HG03139 (cell line): ENCODE data around the gene MTHFSD.

Experiments used
- ATAC-seq: cut with Tn5 transposase; IDR thresholded peaks from one replicate; pipeline ENCODE4 v1.9.1; 2021; ENCODE audit not compliant: unreplicated experiment

MTHFSD gene

GRCh38 chr16:86584726-86585721 lies 30.0 kb upstream of the MTHFSD start:
- no peak for ATAC-seq

- ATAC-seq = no peak
These were observed 29.1 kb upstream of the MTHFSD start for GRCh38 chr16:86584071-86584685.

DNA sequence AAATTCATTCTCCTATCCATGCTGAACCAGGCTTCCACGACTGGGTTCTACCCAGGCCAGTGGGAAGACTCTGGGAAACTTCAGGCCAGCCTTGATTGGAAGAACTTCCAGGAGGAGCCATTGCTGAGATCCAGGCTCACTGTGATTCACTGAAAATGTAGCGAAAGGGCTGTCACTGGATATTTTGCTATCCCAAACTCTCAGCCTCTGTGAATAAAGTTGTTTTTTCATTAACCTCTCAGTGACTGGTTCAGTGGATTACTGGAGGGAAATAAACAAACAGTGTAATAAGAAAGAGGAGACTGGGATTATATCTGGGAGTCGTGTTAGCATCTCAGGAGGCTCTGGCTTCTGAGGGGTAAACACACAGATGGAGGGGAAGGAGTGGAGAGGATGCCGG lies 26.4 kb upstream of the MTHFSD start:
- no peak for ATAC-seq

DNA sequence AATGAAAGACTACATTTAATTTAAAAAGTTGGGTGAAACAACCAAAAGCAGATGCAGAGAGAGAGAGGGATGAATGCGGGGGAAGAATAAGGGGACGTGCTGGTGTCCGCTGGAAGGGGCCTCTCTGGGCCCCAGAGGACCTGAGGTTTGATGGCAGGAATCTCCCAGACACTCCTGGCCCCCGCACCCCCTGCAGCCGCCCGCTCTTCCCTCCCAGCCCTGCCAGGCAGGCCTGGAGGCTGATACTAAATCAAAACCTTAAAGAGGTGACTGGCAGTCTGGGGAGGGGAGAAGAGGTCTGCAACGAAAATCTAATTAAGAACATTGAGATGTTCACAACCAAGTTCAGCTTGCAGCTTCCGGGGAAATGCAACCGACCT lies 25.7 kb upstream of the MTHFSD start:
- ATAC-seq = no peak

GRCh38 chr16:86580063-86580790 lies 25.2 kb upstream of the MTHFSD start:
- ATAC-seq = no peak

GRCh38 chr16:86579268-86580062 lies 24.4 kb upstream of the MTHFSD start:
- no peak for ATAC-seq

GRCh38 chr16:86578611-86579267 lies 23.7 kb upstream of the MTHFSD start:
- no peak for ATAC-seq

DNA sequence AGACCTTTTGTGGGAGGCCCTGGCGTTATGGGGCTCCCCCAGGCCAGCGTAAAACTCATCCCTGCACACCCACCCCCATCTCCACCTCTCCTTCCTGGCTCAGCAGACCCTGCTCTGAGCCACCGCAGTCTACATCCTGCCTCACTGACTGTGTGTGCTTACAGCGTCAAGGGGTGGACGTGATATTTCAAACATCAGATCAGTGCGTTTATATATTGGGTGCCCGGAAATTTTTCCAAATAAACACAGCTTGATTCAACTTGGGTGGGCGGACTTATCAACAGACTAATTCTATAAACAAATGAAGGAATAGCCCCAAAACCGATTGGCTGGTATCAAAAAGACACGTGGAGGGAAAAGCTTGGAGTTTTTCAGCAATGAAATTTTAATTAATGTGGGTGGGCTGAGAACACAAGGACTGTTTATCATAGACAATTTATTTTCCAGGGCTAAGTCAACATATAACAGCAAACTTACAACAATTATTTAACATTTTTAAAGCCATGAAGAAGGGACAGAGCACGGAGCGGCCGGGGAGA lies 23.1 kb upstream of the MTHFSD start, which contains the start of gene FOXL1:
FOXL1 (plus strand) TSS at position 489 of the 539 bp plus-strand sequence. CDS start 175 bp downstream, outside the sequence.
- no peak for ATAC-seq

- ATAC-seq = no peak
These were observed 22.4 kb upstream of the MTHFSD start for GRCh38 chr16:86577314-86577971.

DNA sequence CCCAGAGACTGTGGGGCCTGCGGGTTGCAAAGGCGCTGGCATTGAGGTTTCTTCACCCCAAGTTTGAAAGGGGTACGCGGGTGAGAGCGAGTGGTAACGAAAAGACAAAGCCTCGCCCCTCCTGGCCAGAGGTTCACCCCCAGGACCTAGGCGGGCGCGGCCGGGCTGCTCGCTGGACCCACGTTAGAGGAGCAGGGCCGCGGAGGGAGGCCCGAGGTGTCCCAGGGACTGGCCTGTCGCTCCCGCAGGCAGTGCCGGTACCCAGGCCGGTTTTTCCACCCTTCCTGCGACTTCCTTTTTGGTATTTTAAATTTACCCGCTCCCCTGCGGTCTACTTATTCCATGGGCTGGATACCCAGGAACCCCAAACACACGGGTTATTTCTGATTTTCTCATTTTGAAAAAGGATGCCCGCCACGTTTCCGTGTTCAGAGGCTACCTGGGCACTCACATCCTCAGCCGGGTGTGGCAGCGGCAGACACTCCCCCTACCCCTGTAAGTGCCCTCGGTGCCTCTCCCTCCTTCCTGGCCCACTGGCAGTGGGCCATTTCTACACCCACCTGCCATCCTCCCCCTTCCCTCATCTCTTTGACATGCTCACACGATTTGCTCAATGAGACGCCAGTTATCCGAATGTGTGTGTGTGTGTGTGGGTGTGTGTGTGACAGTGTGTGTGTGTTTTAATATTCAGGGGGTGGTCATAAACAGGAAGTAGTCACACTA lies 21.7 kb upstream of the MTHFSD start:
- ATAC-seq = no peak

DNA sequence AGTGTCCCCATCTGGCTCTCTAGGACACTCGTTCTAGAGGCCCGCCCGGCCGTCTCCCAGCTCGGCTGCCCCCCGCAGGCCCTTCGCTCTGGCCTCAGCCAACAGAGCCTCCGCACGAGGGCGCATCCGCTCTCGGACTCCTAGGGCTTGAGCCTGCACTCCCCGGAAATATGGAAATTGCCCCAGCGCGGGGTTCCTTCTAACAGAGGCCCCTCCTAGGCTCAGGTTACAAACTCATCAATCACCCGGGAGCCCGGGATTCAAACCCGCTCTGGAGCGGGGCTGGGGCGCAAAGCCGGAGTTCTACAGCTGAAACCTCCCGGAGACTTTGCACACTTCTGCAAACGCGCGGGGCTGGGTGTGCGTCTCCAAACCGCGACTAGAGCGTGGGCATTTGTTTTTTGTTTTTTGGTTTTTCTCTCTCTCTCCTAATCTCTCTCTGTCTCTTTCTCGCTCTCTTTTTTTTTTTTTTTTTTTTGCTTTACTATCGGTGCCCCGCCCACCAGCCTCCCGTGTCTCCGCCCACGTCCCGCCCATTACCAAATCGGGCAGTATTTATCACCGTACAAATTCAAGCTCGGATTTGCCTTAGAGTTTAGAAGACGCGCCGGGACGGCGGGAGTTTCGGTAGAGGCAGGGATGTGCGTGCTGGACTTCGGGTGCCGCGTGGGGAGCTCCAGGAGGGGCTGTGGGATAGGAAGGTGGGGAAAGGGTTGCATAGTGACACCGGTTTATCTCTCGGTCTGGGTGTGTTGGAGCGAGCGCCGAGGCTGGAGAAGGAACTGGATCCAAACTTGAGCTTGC lies 20.9 kb upstream of the MTHFSD start:
- ATAC-seq = no peak

DNA sequence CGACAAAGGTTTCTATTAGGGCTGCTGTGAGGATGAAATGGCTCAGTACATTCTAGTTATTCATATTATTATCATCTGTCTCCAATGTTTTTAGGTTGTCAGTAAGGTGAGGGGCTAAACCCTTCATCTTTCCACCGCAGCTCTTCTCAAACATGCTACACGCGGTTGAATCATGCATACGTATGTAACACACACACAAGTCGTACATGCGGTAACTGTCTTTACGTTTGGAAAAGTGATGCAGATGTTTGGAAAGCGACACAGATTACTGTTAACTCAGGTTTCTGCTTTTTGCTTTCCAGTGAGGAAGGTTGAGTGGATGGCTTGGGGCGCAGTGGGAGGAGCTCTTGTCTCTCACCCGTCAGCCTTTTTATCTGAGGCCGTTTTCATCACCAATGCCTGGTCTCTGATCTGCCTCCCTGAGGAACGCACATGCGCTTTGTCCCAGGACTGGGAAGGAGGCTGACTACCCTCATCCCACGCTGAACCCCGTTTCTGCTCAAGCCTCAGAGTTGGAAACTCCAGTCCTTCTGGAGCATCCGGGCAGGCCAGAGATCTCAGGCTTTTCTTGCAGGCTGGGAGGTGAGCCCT lies 20.2 kb upstream of the MTHFSD start:
- ATAC-seq = no peak

GRCh38 chr16:86574646-86575045 lies 19.6 kb upstream of the MTHFSD start:
- ATAC-seq = no peak

- ATAC-seq = no peak
These were observed 18.8 kb upstream of the MTHFSD start for GRCh38 chr16:86573646-86574508.

- ATAC-seq = no peak
These were observed 18.2 kb upstream of the MTHFSD start for GRCh38 chr16:86573215-86573614.

DNA sequence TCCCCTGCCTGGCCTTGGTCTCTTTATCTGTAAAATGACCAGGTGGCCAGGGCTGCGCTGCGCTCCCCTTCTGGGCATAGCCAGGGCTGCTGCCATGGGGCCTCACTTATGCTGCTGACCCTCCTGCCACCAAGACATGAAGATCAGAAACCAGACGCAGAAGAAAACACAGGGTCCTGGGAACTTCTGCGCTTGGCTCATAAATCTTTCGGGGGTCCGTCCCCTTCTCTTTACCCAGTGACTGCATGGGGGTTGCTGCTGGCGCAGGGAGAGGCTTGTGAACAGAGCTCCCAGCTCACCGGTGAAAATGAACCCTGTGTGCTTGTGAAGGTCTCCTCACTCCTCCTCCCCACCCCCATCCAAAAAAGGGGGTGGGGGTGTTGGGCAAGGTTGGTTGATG lies 17.6 kb upstream of the MTHFSD start:
- ATAC-seq = no peak
